CD14-positive monocyte (primary cell): ENCODE results near the gene NDE1. TPM values are rescaled to one million over a fixed set of nuclear protein-coding genes. Genes with fewer than 3 reads are reported as not detected.

ENCODE experiments used
- DNase-seq, 3 donors: peaks; one replicate each; pipeline ENCODE4 v3.0.0-alpha.2; 2011 to 2022
- H2AFZ ChIP-seq: 2 replicates; pipeline ENCODE4 v1.6.0; 2012; ENCODE audit warnings: mild to moderate bottlenecking, low read depth, low read length, inconsistent platforms; ENCODE audit not compliant: insufficient read depth, poor library complexity, severe bottlenecking
- H3K27ac ChIP-seq, 2 donors: 1 replicate in 1 of 2; 2 replicates in 1 of 2; pipeline ENCODE4 v1.5.1; 2012 to 2013; ENCODE audit warnings: low read length in 2 of 2, control low read depth in 1 of 2, inconsistent platforms in 1 of 2, low read depth in 1 of 2, mild to moderate bottlenecking in 1 of 2
- H3K27me3 ChIP-seq, 2 donors: one replicate each; pipeline versions ENCODE4 v1.6.0 to v1.6.1; 2011 to 2013; ENCODE audit warnings: low read length in 2 of 2; ENCODE audit not compliant: control insufficient read depth in 2 of 2, insufficient read depth in 2 of 2
- H3K36me3 ChIP-seq, 2 donors: replicated peaks in 1 of 2; 1 replicate in 1 of 2; 2 replicates in 1 of 2; pipeline versions ENCODE4 v1.5.1 to v1.6.1; 2012 to 2013; ENCODE audit warnings: low read length in 2 of 2, control low read depth in 1 of 2, inconsistent platforms in 1 of 2, mild to moderate bottlenecking in 1 of 2; ENCODE audit not compliant: insufficient read depth in 2 of 2, control insufficient read depth in 1 of 2
- H3K4me1 ChIP-seq, 2 donors: 1 replicate in 1 of 2; 2 replicates in 1 of 2; pipeline versions ENCODE4 v1.5.1 to v1.6.1; 2012 to 2013; ENCODE audit warnings: low read length in 2 of 2, control low read depth in 1 of 2, inconsistent platforms in 1 of 2, mild to moderate bottlenecking in 1 of 2, moderate library complexity in 1 of 2; ENCODE audit not compliant: insufficient read depth in 2 of 2, control insufficient read depth in 1 of 2
- H3K4me2 ChIP-seq: replicated peaks from 2 replicates; pipeline ENCODE3; 2012; ENCODE audit warnings: low read length, moderate library complexity, mild to moderate bottlenecking; ENCODE audit not compliant: poor library complexity, severe bottlenecking; ENCODE audit errors: extremely low read depth
- H3K4me3 ChIP-seq, 3 experiments: fragments of 200-600 bp in 1 of 3; sonication (generic) in 1 of 3; replicated peaks in 1 of 3; 1 replicate in 2 of 3; 2 replicates in 1 of 3; pipeline ENCODE4 v1.5.1; 2011 to 2013; ENCODE audit warnings: low read length in 3 of 3, mild to moderate bottlenecking in 3 of 3, control low read depth in 2 of 3, low read depth in 2 of 3, inconsistent platforms in 1 of 3, moderate library complexity in 1 of 3
- H3K79me2 ChIP-seq: 2 replicates; pipeline ENCODE4 v1.6.0; 2012; ENCODE audit warnings: mild to moderate bottlenecking, control low read depth, inconsistent platforms, low read length, moderate library complexity; ENCODE audit not compliant: insufficient read depth
- H3K9ac ChIP-seq: 2 replicates; pipeline ENCODE4 v1.6.0; 2017; ENCODE audit warnings: low read length, mild to moderate bottlenecking; ENCODE audit not compliant: insufficient read depth, poor library complexity, severe bottlenecking
- H3K9me3 ChIP-seq, 2 donors: replicated peaks in 1 of 2; 1 replicate in 1 of 2; 2 replicates in 1 of 2; pipeline versions ENCODE4 v1.5.1 to v1.6.1; 2012 to 2013; ENCODE audit warnings: low read length in 2 of 2, control low read depth in 1 of 2; ENCODE audit not compliant: control insufficient read depth in 1 of 2, insufficient read depth in 1 of 2
- H4K20me1 ChIP-seq: 2 replicates; pipeline ENCODE4 v1.6.0; 2012; ENCODE audit warnings: mild to moderate bottlenecking, low read length, control low read depth, moderate library complexity; ENCODE audit not compliant: insufficient read depth
- H3K27ac Mint-ChIP-seq, 7 donors: one replicate each; pipeline ENCODE4 v1.8.0; 2020; ENCODE audit warnings: mild to moderate bottlenecking in 7 of 7, mixed read lengths in 7 of 7, moderate library complexity in 6 of 7, inconsistent platforms in 2 of 7
- H3K27me3 Mint-ChIP-seq, 3 donors: one replicate each; pipeline ENCODE4 v1.8.0; 2021 to 2022; ENCODE audit warnings: low read depth in 3 of 3, mild to moderate bottlenecking in 3 of 3, mixed read lengths in 3 of 3, moderate library complexity in 3 of 3, inconsistent platforms in 1 of 3
- H3K36me3 Mint-ChIP-seq, 2 donors: one replicate each; pipeline ENCODE4 v1.8.0; 2020; ENCODE audit warnings: mixed read lengths in 2 of 2, inconsistent platforms in 1 of 2, mild to moderate bottlenecking in 1 of 2
- H3K4me1 Mint-ChIP-seq: one replicate; pipeline ENCODE4 v1.8.0; 2020; ENCODE audit warnings: mild to moderate bottlenecking, mixed read lengths
- H3K4me3 Mint-ChIP-seq, 2 donors: one replicate each; pipeline ENCODE4 v1.8.0; 2020; ENCODE audit warnings: mild to moderate bottlenecking in 2 of 2, mixed read lengths in 2 of 2, moderate library complexity in 1 of 2
- H3K9me3 Mint-ChIP-seq, 7 donors: one replicate each; pipeline ENCODE4 v1.8.0; 2020 to 2022; ENCODE audit warnings: mixed read lengths in 7 of 7, mild to moderate bottlenecking in 6 of 7, moderate library complexity in 6 of 7, inconsistent platforms in 2 of 7
- WGBS: methylation state at CpG from one replicate; pipeline ENCODE4 v1.1.5; 2013; ENCODE audit warnings: missing lambda C conversion rate; ENCODE audit not compliant: insufficient coverage; 5-methylcytosine and 5-hydroxymethylcytosine counted together
- intact Hi-C, 2 donors: fragments of 100-400 bp; cut with micrococcal nuclease; formaldehyde crosslinking; loops; one replicate each; pipeline versions ENCODE4 v1.15.0 to v1.15.1; 2023
- polyA plus RNA-seq, 3 donors: library from polyadenylated mRNA; depleted of rRNA in 1 of 3; unstranded in 2 of 3; stranded (reverse) in 1 of 3; fragments of 300-500 nt in 2 of 3; fragments of >200 nt in 1 of 3; fragmentation: Illumina TruSeq in 2 of 3; gene quantifications; 1 replicate in 2 of 3; 2 replicates in 1 of 3; pipeline ENCODE4 v1.2.3, GENCODE V29; 2012 to 2021
- TF ChIP-seq, protein P1 (sequence below): fragments of 200-600 bp; IDR thresholded peaks from one replicate; pipeline ENCODE4 v1.8.0; 2022; ENCODE audit warnings: antibody characterized with exemption, mild to moderate bottlenecking

NDE1 gene
- polyA plus RNA-seq, 3 donors, result 26.0 to 47.8 (median 28.0) TPM

DNA sequence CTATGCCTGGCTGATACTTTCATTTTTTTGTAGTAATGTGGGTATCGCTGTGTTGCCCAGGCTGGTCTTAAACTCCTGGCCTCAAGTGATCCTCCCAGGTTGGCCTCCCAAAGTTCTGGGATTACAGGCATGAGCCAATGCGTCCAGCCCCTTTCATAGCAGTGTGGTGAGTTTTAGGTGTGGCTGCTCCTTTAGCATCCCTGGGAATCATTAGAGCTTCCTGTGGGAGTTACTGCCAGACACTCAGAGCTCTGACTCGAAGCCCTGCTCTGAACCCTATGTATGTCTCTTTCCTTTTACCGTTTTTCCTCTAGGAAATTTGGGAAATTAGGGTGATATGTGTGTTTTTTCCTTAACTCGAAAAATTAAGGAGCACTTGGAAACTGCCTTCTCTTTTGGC, 44.5 kb downstream of the NDE1 start:
- H3K36me3 Mint-ChIP-seq, result peaks cover 88 to 100% of the 10 kb centered on the region in 2 donors
- intact Hi-C loops, result loop anchor here in 1 of 2 donors (10.0 kb wide), 1 partner anchor 60 kb away; no protein-coding TSS in a partner anchor
- Histone ChIP-seq H3K4me1 (no peaks in the 10 kb centered on the region), H2AFZ (no peak overlapping the region), H3K9me3 (no peaks in the 10 kb centered on the region), H4K20me1 (peaks cover 22% of the 10 kb centered on the region), H3K4me2 (no peak overlapping the region), H3K4me3 (no peak overlapping the region), H3K36me3 (peaks cover 94 to 99% of the 10 kb centered on the region in 2 donors), H3K27ac (no peak overlapping the region), H3K27me3 (no peaks in the 10 kb centered on the region), H3K79me2 (no peaks in the 10 kb centered on the region), H3K9ac (no peak overlapping the region)
- DNase-seq, result no peak
- no peak overlapping the region for H3K4me3 Mint-ChIP-seq
- H3K27me3 Mint-ChIP-seq, result peaks cover 0 to 2% (median 1%) of the 10 kb centered on the region in 3 donors
- 100% methylated on average over 3 of the region's 5 CpGs for WGBS
- TF ChIP-seq, protein P1, sequence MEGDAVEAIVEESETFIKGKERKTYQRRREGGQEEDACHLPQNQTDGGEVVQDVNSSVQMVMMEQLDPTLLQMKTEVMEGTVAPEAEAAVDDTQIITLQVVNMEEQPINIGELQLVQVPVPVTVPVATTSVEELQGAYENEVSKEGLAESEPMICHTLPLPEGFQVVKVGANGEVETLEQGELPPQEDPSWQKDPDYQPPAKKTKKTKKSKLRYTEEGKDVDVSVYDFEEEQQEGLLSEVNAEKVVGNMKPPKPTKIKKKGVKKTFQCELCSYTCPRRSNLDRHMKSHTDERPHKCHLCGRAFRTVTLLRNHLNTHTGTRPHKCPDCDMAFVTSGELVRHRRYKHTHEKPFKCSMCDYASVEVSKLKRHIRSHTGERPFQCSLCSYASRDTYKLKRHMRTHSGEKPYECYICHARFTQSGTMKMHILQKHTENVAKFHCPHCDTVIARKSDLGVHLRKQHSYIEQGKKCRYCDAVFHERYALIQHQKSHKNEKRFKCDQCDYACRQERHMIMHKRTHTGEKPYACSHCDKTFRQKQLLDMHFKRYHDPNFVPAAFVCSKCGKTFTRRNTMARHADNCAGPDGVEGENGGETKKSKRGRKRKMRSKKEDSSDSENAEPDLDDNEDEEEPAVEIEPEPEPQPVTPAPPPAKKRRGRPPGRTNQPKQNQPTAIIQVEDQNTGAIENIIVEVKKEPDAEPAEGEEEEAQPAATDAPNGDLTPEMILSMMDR, result no peak
- H3K4me1 Mint-ChIP-seq, result no peaks in the 10 kb centered on the region
- H3K27ac Mint-ChIP-seq, result peak overlapping the region in 3 of 7 donors; percentile 32 to 68 (median 58)
- peaks cover 0 to 1% (median 0%) of the 10 kb centered on the region in 7 donors for H3K9me3 Mint-ChIP-seq

DNA sequence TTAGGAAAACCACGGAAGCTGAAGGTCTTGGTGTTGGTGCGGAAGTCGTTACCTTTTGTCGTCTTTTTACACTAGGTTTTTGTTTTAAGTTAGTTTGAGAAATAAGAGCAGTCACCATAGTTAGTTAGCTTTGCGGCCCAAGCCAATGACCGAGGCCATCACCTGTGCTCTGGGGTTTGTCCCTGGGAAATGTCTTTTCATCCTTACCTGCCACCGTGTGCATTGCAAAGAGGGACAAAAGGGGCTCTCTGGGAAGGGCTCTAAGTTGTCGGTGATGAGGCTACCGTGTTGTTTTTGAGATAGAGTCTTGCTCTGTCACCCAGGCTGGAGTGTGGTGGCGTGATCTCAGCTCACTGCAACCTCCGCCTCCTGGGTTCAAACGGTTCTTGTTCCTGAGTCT, 49.8 kb downstream of the NDE1 start:
- Mint-ChIP-seq H3K36me3 (peaks cover 75 to 96% of the 10 kb centered on the region in 2 donors), H3K27me3 (peaks cover 0 to 2% (median 0%) of the 10 kb centered on the region in 3 donors)
- intact Hi-C loops, result loop anchor here (5.0 to 10.0 kb wide), 4 partner anchors 65 to 275 kb away; no protein-coding TSS in a partner anchor

More for the DNA sequence above, 49.8 kb downstream of the NDE1 start:
- no peak overlapping the region for H3K4me3 ChIP-seq
- Mint-ChIP-seq H3K27ac (no peak overlapping the region), H3K4me1 (no peaks in the 10 kb centered on the region), H3K4me3 (no peak overlapping the region), H3K9me3 (no peaks in the 10 kb centered on the region)
- H3K36me3 ChIP-seq, result peaks cover 79 to 93% of the 10 kb centered on the region in 2 donors
- no peaks in the 10 kb centered on the region for H3K27me3 ChIP-seq
- H3K9ac ChIP-seq, result no peak overlapping the region
- H3K27ac ChIP-seq, result no peak overlapping the region
- 93% methylated on average over 8 of the region's 12 CpGs for WGBS
- TF ChIP-seq, protein P1, result no peak
- no peaks in the 10 kb centered on the region for H3K9me3 ChIP-seq
- H4K20me1 ChIP-seq, result peaks cover 21% of the 10 kb centered on the region
- H3K4me2 ChIP-seq, result no peak overlapping the region
- no peak overlapping the region for H2AFZ ChIP-seq
- H3K4me1 ChIP-seq, result no peaks in the 10 kb centered on the region
- DNase-seq, result no peak
- H3K79me2 ChIP-seq, result no peaks in the 10 kb centered on the region
